DMS53 treated with DMSO at 0.1 percent for 48 hours (cell line): ENCODE results near the gene HTR1E.
A peak's percentile ranks its signal among the peaks of the same experiment; 100 is the strongest.
"Not testable (repeated sequence)": the region's sequence is repeated elsewhere in the genome, so short reads cannot be mapped to it uniquely, and the experiment has no call there.

ENCODE experiments used
- DNase-seq: peaks from one replicate; lab custom pipeline; 2025; ENCODE audit not compliant: unreplicated experiment; lab: John Stamatoyannopoulos, UW

Gene HTR1E

DNA sequence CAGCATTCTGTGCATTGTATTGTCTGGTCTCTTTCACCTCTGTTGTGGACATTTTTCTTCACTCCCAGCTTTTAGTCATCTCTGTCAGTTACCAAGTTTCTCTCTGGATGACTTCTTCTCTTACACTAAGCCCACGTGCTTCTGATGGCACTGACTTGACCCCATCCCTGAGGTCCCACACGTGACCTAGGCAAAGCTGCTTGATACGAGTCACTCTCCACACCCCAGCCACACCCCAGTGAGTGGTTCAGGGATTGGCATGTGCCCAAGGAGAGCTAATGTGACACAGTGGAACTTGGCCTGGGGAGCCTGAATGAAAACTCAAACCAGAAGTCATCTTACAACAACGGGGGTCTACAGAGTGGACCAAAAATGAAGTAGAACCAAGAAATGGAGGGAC lies 32.2 kb downstream of the HTR1E start:
- DNase-seq = no peak

DNA sequence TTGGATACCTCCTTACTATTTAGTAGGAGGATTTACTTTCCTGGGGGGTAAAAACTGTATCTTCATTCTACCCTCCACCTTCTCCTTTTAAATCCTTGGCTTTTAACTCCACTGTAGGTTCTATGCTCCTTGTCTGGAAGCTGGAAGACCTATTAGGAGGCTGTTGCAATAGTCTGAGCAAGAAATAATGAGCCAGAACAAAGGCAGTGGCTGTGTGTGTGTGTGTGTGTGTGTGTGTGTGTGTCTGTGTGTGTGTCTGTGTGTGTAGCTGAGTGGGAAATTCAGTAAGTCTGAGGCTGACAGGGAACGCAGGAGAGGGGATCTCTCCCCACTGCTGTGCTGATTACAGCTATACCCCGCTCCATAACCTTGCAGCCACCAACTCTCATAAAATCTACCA lies 35.8 kb downstream of the HTR1E start:
- no peak for DNase-seq

DNA sequence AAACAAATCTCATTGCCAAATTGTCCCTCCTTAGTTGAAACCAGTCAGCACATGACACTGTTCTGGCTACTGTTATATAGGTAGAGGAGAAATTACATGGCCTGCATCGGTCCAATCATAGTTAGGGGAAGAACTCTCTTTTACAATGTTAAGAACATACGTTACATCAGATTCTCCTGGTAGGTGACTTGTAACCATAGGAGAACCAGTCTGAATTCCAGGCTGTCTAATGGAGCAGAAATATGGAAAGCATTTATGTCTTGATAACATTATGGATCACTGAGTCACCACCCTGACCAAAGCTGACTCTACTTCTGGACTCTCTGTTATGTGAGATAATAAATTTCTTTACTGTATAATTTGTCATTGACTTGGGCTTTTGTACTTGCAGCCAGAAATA lies 40.9 kb downstream of the HTR1E start:
- DNase-seq = no peak

DNA sequence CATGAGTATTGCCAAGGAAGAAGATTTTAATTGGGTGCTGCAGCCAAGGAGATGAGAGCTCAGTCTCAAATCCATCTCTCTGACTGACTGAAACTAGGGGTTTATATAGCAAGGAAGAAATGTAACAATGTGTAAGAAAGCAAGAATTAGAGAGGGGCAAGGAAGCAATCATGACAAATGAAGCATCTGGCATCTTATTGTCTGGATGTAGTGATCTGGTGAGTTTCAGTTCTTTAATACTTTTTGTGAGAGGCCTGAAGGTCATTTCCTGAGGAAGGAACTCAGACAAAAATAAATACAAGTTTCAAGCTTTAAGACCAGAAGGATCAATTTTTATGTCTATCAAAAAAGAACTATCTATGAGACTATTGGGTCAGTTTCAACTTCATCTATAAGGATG lies 64.2 kb downstream of the HTR1E start:
- DNase-seq = no peak

DNA sequence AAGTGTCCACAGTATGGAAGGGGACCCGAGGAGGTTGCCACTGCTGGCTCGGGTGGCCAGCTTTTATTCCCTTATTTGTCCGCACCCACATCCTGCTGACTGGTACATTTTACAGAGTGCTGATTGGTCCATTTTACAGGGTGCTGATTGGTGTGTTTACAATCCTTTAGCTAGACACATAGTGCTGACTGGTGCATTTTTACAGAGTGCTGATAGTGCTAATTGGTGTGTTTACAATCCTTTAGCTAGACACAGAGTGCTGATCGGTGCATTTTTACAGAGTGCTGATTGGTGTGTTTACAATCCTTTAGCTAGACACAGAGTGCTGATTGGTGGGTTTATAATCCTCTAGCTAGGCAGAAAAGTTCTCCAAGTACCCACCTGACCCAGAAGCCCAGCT lies 65.1 kb downstream of the HTR1E start:
- DNase-seq = not testable (repeated sequence)

DNA sequence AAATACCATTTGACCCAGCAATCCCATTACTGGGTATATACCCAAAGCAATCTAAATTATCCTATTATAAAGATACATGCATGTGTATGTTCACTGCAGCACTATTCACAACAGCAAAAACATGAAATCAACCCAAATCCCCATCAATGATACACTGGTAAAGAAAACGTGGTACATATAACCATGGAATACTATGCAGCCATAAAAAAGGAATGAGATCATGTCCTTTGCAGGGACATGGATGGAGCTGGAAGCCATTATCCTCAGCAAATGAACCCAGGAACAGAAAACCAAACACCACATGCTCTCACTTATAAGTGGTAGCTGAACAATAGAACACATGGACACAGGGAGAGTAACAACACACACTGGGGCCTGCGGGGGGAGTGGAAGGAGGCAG lies 69.2 kb downstream of the HTR1E start:
- not testable (repeated sequence) for DNase-seq

DNA sequence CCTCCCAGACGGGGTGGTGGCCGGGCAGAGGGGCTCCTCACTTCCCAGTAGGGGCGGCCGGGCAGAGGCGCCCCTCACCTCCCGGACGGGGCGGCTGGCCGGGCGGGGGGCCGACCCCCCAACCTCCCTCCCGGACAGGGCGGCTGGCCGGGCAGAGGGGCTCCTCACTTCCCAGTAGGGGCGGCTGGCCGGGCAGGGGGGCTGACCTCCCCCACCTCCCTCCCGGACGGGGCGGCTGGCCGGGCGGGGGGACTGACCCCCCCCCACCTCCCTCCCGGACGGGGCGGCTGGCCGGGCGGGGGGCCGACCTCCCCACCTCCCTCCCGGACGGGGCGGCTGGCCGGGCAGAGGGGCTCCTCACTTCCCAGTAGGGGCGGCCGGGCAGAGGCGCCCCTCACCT lies 72.3 kb downstream of the HTR1E start:
- not testable (repeated sequence) for DNase-seq

DNA sequence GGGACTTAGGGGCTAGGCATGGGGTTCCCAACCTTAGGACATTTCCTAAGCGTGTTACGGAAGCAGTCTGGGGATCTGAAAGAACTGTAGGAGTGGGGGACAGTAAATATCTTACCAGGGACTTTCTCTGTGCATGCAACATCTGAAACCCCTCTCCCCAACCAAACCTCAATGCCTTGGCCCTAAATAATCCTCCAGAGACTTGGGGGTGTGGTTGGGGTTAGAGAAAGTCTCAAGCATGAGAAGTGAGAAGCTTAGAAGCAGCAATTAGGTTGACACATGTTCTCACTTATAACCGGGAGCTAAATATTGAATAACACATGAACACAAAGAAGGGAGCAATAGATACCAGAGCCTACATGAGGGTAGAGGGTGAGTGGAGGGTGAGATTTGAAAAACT lies 74.7 kb downstream of the HTR1E start:
- no peak for DNase-seq

DNA sequence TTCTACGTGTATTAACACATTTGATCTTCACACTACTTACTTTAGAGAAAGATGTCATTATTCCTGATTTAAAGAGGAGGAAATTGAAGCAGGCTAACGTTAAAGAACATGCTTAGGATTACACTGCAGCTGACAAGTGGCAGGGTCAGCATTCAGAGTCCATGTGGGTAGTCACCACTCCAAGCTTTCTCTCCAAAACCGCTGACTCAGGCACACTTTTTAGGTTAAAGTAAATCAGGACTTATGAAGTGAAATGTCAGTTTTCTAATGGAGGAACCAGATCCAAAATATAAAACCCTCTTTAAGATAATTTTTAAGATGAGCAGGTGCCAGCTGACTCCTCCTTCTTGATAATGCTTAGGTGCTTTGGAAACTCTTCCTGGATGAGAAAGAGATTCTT lies 75.4 kb downstream of the HTR1E start:
- DNase-seq = no peak

DNA sequence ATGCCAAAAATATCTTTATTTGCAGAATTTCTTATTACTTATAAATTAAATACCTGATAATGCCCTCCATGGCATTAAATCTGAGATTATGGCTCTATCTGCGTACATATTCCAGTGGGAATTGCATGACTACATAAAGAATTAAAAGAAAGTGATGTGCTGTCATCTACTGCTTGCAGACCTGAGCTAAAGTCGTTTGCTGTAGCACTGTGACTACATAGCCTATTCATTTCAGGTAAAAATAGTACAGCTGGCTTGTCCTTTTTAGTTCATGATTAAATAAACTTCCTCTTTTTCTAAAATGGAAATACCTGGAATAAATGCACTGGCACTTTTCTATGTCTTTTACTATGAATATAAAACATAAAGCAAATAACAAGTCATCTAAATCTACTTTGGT lies 79.4 kb downstream of the HTR1E start:
- DNase-seq = no peak

DNA sequence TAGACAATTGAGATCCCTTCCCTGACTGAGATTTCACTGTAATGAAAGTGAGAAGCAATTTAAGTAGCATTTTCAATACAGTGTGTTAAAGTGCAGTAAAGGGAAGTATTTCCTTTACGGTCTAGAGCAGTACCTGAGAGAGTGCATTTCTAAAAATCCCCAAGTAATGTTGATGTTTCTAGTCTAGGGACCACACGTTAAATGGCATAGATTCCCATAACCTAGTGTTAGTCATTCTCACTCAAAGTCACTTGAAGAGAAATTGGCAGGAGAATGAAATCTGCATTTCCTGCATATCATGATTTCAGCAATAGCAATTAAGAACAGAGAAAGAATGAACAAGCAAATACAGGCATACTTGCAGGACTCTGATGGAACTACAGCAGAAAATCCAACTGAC lies 89.7 kb downstream of the HTR1E start:
- no peak for DNase-seq

DNA sequence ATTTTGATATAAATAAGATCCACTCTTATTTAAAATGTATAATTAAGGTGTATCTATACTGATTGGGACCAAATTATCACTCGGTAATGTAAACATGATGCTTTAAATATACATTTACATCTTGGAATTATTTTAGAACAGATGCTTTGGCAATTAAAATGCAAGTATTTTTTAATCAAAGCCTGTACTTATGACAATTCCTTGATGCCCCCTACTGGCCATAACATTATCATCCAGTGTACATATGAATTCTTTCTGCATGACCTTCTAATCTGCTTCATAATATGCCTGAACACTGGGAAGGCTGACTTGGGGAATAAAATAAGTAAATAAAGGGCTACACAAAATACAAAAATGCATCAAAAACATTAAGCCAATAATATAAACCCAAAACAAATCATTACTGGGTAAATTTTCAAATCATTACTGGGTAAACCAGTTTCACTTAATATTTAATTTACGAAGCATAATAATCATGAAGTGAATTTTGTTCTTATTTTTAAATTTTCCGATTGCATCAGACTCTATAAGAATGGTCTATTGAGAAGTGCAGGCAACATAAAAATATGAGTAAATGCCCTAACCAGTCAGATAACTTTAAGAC lies 92.5 kb downstream of the HTR1E start:
- peak; percentile 46 for DNase-seq

DNA sequence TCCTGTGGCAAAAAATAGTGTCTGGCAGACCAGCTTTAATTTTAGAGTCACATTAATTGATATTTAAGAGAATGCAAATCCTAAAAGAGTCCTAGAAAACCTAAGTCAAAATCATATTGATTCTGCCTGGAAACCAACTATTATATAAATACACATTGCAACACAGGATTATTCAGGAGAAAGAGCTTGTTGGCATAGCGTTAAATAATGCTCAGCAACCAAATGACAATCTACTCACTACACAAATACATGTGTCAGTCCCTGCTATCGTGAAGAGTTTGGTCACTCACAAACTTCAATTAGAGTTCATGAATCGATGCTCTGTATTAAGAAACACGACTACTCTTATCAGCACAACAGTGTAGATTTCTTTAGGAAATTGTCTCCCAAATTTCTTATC lies 103.4 kb downstream of the HTR1E start:
- no peak for DNase-seq

DNA sequence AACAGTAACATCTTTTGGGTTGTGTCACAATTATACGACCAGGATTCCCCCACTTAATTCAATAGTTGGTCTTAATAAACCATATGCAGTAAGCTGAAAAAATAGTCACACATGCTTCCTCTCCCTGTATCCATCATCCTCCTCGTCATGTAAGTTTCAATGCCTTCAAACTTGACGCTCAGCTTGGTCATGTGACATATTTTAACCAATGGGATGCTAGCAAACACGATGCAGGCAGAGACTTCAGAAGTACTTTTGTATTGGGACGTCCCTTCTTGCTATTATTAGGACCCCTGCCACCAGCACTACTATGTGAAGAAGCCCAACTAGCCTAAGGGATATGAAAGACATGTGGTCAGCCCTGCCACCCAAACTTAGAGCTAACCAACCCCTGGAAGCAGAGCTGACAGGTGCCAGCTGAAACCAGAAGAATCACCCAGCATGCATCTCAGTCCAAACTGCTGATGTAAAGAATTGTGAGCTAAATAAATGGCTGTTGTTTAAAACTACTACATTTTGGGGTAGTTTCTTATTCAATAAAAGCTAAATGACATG lies 108.3 kb downstream of the HTR1E start:
- no peak for DNase-seq

DNA sequence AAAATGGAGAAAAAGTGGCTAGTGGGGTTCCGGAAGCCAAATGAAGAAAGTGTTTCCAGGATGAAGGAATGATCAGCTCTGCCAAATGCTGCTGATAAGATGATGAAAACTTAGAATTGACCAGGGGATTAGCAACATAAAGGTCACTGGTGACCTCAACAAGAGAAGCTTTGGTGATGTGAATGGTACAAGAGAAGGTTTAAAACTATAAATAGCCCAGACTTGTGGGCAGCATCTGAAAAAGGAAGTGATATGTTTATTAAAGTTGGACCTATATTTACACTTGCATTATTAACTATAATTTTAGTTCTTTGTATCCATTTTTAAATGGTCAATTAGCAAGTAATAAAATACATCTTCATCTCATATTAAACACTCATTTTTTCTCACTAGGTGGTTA lies 112.5 kb downstream of the HTR1E start:
- DNase-seq = no peak

DNA sequence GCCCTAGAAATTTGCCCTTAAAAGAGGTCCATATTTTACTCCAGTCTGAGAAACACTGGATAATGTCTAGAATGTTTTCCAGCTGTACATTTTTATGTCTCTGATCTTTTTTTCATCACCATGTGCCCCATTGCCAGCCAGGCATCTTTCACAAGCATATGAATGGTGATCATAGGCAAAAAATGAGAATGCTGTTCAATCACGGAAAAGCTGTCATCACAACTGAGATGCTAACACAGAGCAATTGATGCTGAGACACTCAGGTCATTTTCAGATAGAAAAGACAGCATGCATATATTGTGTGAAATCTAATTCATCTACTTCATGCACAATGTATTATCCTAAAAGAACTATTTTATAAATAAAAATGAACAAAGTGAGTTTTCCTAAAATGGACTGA lies 116.0 kb downstream of the HTR1E start:
- DNase-seq = no peak

DNA sequence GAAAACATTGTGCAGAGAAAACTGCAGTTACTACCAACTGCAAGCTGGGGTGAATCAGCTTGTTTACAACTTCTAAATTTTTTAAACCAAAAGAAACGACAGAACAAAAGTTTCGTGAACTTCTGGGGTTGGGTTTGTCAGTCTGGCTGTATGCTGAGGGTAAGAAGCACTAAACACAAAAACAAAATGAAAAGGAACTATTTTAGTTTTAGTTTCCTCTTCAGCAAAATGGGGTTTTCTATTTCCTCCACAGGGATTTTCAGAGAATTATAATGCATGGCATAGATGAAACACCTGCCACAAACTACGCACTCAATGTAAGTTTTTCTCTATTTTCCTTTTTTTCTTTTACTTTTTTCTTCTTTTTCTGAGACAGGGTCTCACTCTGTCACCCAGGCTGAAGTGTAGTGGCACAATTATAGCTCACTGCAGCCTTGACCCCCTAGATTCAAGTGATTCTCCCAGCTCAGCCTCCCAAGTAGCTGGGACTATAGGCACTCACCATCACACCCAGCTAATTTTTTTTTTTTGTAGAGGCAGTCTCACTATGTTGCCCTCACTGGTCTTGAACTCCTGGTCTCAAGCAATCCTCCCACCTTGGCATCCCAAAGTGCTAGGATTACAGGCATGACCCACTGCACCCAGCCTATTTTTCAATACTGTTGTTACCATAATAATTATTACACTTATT lies 117.0 kb downstream of the HTR1E start:
- no peak for DNase-seq

DNA sequence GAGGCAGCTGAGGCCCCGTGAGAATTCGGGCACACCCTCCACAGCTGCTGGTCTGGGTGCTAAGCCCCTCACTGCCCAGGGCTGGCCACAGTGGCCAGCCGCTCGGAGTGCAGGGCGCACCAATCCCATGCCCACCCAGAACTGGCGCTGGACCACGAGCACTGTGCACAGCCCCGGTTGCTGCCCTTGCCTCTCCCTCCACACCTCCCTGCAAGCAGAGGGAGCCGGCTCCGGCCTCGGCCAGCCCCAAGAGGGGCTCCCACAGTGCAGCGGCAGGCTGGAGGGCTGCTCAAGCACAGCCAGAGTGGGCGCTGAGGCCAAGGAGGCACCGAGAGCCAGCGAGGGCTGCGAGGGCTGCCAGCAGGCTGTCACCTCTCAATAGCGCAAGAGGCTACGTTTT lies 122.6 kb downstream of the HTR1E start:
- no peak for DNase-seq

DNA sequence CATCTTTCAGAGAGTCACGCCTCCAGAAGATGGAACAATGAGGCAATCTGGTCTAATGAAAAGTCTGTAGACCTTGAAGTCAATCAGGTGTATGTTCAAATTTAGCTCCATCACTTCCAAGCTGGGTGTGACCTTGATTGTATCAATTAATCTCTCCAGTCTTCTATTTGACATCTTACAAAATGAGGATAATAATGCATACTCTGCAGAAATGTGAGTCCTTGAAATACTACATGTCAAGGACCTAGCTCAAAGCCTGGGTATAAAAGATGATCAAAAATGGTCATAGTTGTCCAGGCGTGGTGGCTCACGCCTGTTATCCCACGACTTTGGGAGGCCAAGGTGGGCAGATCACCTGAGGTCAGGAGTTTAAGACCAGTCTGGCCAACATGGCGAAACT lies 127.8 kb downstream of the HTR1E start:
- no peak for DNase-seq
